VCaP (cell line): Measurements from ENCODE around the gene TAF3.

Experiments used
- H3K27ac ChIP-seq: fragments of 450-650 bp; 2 replicates; pipeline ENCODE4 v1.5.1; 2017
- TF ChIP-seq, protein P1 (sequence below): fragments of 450-650 bp; conservative IDR thresholded peaks from 2 replicates; pipeline ENCODE4 v1.5.1; 2017; ENCODE audit warnings: mild to moderate bottlenecking, moderate library complexity

TAF3 gene

DNA sequence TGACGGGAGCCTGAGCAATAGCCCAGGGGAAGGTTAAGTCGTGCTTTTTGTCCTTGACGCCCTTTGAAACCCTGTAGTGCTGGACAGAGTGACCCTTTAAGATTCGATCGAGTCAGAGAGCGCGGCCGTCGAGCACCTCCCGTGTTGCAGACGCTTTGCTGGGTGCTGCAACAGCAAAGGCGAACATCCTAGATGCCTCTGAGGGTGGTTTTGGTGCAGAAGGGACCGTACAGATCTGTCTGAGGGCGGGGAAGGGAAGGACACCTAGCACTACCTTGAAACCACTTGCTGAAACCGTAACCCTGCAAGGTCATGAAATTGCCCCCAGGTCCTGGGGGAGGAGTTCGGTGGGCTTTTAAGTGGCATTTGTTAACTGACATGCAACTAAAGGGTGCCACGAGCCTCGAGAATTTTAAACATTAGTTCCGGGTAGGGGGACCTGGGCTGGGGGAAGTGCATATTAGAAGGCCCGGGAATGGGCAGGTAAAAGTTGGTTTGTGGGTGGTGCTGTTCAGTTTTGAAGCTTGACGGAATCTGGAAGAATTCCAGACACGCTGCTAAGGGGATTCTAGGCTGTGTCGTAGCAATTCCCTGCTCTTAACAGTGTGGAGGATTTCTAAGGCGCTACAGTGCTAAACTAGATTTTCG, 29.5 kb upstream of the TAF3 start:
- H3K27ac ChIP-seq, result peak overlapping the region; percentile 89
- TF ChIP-seq, protein P1, sequence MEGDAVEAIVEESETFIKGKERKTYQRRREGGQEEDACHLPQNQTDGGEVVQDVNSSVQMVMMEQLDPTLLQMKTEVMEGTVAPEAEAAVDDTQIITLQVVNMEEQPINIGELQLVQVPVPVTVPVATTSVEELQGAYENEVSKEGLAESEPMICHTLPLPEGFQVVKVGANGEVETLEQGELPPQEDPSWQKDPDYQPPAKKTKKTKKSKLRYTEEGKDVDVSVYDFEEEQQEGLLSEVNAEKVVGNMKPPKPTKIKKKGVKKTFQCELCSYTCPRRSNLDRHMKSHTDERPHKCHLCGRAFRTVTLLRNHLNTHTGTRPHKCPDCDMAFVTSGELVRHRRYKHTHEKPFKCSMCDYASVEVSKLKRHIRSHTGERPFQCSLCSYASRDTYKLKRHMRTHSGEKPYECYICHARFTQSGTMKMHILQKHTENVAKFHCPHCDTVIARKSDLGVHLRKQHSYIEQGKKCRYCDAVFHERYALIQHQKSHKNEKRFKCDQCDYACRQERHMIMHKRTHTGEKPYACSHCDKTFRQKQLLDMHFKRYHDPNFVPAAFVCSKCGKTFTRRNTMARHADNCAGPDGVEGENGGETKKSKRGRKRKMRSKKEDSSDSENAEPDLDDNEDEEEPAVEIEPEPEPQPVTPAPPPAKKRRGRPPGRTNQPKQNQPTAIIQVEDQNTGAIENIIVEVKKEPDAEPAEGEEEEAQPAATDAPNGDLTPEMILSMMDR, result no peak

DNA sequence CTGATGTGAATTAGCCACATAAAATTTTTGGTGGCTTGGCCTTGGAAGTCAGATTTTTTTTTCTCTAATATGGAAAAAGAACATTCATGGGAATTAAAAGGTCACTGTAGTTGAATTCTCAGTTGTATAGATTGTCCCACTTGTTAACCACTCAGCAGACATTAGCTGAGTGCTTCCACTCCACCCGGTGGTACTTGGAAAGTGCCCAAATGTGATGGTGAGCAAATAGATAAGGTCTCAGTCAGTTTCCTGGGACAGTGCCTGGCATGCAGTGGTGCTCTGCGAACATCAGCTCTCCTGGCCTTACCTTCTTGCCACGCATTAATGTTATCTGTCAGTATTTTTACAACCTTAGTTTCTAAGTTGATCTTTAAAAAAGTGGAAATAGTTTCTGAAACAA, 28.9 kb upstream of the TAF3 start:
- TF ChIP-seq, protein P1, result no peak
- peak overlapping the region; percentile 89 for H3K27ac ChIP-seq

DNA sequence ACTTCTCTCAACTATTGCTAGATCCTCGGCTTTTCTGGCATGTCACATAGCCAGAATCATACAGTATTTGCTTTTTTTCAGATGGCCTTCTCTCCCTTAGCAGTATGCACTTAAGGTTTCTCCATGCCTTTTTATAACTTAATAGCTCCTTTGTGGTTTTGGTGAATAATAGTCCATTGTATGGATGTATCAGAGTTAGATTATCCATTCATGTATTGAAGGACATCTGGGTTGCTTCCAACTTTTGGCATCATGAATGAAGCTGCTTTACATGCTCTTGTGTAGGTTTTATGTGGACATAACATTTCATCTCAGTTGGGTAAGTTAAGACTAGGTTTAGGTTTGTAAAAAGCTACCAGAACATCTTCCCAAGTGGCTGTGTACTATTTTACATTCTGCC, 25.8 kb upstream of the TAF3 start:
- TF ChIP-seq, protein P1, result no peak
- H3K27ac ChIP-seq, result no peak overlapping the region

DNA sequence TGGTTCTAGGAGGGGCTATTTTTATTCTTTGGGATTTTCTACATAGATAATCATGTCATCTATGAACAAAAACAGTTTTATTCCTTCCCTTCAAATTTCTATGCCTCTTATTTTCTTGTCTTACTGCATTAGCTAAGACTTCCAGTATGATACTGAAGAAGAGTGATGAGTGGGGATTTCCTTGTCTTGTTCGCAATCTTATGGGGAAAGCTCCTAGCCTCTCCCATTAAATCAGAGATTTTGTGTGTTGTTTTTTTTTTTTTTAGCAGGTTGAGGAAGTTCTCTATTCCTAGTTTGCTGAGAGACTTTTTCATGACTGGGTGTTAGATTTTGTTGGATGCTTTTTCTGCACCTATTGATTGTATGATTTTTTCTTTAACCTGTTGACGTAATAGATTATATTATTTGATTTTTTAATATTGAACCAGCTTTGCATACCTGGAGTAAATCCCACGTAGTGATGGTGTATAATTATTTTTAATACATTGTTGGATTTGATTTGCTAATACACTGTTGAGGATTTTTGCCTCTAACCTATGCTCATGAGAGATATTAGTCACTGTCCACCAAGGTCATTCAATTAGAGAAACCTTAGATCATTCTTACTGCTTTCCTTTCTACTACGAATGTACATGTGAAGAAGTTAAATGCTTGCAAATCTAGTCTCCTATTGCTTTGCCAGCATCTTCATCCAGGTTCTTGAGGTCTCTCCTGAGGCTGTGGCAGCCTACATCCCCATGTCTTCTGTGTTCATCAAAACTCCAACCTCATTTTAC, 23.9 kb upstream of the TAF3 start:
- no peak overlapping the region for H3K27ac ChIP-seq
- TF ChIP-seq, protein P1, result no peak

DNA sequence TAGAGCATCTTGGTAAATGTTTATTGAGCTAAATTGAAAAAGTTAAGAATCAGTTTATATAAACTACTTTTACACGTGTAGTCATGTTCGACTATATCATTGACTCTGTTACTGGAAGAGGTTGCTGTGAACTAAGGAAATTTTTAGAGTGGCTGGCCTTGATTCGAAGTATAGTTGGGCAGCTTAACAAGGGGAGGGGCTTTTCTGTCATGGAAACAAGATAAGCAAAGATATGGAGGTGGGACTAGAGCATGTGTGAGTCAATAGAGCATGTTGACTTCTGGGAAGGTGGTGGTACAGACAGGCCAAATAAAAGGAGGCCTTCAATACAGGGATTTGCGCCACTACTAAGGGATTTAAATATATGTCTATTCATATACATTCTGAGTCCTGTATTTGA, 22.7 kb upstream of the TAF3 start:
- no peak overlapping the region for H3K27ac ChIP-seq
- TF ChIP-seq, protein P1, result no peak

DNA sequence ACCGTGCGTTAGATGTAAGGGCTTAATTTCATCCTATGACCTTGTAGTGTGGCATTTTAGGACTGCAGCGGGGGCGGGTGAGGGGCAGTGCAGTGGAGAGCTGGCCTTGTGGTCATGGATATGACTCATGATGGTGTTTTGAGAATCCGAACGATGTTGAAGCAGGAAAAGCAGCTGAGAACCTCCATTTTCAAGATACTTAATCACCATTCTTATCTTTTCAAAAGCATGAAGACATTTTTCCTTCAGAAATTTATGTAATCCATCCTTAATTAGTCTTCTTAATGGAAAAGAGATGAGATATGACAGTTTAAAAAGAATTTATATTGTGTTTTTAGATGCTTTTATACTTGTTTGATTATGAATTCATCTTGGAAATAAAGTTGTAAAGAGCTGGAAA, 20.7 kb upstream of the TAF3 start:
- no peak overlapping the region for H3K27ac ChIP-seq
- TF ChIP-seq, protein P1, result no peak

DNA sequence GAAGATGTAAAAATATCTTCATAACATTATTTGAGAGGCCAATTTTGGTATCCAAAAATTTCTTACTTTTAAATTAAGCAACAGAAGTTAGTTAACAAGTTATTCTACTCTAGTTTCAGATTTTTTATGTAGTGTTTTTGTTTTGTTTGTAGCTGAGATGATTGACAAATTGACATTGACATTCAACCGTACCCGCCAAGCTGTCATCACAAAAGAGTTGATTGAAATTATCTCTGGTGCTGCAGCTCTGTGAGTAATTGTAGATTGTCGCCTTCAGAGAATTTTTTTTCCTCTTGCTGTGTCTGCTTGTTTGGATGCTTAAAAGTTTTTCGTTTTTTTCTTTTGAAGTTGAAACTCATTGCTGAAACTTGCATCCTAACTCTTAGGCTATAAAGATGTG, 15.7 kb upstream of the TAF3 start:
- TF ChIP-seq, protein P1, result no peak
- H3K27ac ChIP-seq, result no peak overlapping the region
